ENCODE results near the gene ANKRD33B.
"Not testable (repeated sequence)": the region's sequence is repeated elsewhere in the genome, so short reads cannot be mapped to it uniquely, and the experiment has no call there.

The ANKRD33B gene

DNA sequence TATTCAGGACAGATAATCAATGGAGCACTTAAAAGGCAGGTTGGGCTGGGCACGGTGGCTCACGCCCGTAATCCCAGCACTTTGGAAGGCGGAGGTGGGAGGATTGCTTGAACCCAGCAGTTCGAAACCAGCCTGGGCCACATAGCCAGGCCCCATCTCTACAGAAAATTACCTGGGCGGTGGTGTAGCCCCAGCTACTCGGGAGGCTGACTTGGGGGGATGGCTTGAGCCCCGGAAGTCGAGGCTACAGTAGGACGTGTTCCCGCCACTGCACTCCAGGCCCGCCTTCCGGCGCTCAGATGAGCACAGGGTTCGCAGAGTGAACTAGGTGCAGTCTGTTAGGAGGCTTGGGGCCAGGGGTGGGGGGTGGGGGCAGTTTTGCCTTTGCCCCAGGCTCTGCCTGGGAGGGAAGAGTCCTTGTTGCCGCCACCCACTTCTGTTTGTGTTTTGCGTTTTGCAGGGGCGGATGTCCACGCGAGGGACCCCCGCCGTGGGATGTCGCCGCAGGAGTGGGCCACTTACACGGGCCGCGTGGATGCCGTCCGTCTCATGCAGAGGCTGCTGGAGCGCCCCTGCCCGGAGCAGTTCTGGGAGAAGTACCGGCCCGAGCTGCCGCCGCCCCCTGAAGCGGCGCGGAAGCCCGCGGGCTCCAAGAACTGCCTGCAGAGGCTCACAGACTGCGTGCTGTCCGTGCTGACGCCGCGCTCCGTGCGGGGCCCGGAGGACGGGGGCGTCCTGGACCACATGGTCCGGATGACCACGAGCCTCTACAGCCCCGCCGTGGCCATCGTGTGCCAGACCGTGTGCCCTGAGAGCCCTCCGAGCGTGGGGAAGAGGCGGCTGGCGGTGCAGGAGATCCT is 85.2 kb downstream of the ANKRD33B start:
- DNase-seq: peak in 2 of 10 donors; percentile 72 to 82
- intact Hi-C loops (cut with DNase I): no loop called here

DNA sequence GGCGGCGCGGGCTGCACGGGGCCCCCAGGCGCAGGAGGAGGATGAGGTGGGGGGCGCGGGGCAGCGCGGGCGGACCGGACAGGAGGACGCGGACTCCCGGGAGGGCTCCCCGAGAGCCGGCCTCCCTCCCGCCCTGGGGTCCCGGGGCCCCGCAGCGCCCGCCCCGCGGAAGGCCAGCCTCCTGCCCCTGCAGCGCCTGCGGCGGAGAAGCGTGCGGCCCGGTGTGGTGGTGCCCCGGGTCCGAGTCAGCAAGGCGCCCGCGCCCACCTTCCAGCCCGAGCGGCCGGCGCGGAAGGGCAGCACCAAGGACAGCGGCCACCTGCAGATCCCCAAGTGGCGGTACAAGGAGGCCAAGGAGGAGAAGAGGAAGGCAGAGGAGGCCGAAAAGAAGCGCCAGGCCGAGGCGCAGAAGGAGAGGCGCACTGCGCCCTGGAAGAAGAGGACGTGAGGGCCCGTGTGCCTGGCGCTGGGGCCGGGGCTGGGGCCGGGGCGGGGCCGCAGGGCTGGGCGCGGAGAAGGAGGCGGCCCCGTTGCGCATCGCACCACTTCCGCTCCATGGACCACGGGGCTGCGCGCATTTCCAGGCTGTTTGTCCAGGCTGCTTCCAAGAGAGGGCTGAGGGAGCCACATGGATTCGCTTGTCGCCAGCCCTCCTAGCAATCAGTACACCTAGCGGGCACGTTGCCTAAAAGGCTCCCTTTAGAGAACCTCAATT is 86.0 kb downstream of the ANKRD33B start:
- peak in 2 of 10 donors; percentile 70 to 80 for DNase-seq
- intact Hi-C loops (cut with DNase I): no loop called here

DNA sequence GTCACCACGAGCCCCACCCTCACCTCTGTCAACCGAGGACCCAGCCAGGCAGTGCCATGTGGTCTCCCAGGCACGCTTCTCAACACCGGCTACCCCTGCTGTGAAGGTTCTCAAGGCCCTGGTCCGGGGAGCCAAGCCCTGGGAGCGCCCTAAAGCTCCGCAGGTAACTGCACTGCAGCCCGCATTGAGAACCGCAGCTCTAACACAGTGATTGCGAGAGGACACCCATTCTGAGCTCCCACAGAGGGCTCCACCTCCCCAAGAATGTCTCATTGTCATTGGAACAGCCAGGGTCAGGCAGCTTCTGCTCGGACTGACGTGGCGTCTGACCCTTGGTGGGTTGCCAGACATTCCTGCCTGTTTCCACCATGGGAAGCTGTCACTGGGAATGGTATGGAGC is 88.3 kb downstream of the ANKRD33B start:
- intact Hi-C loops (cut with DNase I): no loop called here
- peak in 1 of 10 donors; percentile 76 for DNase-seq

DNA sequence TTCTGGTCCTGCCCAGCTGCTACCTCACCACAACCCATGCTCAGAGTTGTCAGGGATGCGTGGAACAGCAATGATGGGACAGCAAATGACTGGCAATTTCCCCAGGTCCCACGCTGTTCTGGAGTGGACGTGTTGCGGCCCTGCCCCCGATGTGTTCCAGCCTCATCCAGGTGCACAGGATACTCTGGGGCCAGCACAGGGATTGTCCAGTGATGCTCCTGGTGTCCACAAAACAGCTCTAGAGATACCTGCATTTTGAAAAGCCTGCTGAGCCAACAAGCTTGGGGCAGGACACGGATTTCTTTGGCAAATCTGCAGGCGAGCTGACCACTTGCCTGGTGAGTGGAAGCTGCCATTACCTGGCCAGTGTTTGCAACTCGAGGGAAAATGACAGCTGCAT is 88.7 kb downstream of the ANKRD33B start:
- intact Hi-C loops (cut with DNase I): no loop called here

DNA sequence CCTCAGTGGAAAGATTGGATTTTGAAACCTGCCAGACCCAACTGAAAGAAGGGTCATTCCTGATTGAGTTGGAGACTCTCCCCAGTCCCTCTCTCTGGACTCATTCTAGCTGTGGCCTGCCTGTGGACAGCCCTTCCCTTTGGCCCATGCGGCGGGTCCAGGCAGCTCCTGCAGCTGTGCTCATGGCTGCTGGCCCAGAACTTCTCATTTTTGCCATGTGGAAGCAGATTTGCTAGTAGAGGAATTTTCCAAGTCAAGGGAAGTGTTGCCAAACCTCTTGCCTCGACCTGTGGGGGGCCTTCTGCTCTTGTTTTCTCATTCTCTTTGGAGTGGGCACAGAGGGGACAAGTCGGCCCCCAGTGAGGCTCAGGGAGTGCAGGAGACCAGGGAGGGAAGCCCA is 89.2 kb downstream of the ANKRD33B start:
- DNase-seq: peak in 3 of 10 donors; percentile 76 to 88 (median 82)

More for the DNA sequence above, 88.7 kb downstream of the ANKRD33B start:
- peak in 1 of 10 donors; percentile 55 for DNase-seq

DNA sequence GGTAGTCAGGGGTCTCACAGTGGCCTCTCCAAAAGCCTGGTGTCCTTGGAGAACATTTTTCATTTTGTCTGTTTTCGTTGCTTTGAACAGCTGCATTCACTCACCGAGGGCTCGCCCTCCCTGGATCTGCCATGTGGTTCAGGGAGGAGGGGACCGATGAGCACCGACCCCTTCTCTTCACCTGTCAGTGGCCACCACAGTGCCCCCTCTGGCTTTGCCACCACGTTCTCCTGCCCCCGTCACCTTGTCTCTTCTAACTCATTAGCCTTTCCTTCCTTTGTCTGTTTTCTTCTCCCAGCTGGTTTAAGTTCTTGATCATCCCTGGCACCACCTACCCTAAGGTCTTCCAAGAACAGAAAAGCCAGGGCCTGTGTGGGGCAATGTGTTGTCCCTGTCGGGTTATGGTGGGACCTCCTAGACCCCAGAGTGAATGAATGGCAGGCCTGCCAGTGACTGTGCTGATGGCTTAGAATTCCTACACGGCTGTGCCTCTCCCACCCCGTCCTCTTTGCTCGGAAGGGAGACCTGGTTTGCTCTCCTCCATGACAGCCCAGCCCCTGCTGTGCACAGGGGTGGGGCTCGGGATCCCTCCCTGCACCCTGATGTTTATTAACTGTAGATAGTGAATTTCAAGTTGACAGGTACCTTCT is 90.0 kb downstream of the ANKRD33B start:
- intact Hi-C loops (cut with DNase I): no loop called here
- peak in 1 of 10 donors; percentile 70 for DNase-seq

More for the DNA sequence above, 89.2 kb downstream of the ANKRD33B start:
- intact Hi-C loops (cut with DNase I): no loop called here

DNA sequence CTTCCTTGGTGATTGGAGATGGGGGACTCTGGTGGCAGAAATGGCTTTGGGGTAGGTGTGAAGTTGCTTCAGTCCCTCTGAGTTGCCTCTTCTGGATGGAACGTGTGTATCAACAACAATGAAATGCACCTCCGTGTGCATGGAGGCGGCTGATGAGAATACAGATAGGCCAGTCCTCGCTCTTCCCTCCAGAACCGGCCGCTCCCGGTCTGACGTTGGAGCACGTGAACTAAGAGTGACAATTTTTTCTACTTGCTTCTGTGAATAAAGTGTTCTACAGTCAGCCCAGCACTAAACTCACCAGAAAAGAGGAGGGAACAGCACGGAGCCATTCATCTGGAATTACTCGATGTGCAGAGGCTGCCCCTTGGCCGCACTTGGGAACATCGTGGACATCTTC is 90.7 kb downstream of the ANKRD33B start:
- DNase-seq: peak in 1 of 10 donors; percentile 40

DNA sequence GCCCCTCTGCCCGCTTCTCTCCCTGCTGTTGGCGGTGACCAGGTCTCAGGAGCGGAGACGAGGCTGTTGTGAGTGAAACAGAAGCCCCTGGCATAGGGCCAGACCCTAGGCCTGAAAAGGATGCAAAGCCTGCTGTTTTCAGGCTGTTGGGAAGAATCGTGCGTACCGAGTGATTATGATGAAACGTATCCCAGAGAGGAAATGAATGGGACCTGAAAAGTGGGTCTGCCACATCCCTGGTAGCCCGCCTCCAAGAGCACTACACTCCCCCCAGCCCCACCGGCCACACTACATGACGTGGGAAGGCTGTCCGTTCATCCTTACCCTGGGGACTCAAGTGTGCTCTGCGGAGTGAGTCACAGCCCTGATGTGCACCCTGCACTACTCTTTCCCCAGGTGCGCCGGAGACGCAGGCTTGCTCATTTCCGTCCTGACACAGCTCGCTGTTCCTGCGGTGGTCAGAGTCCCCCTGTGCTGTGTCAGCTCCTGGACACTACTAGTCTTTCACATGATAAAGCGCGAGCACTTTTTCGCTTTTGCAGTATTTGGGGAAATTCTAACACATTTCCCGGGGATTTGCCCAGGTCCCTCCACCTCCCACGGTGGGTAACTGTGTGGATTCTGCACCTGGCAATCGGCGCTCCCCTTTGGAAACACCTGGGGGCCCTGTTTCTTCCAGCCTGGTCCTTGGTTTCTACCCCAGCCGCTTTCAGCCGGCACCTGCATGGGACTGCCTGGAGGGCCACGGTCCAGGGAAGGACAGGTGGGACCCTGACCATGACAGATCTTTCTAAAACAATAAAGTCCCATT is 91.5 kb downstream of the ANKRD33B start:
- intact Hi-C loops (cut with DNase I): no loop called here

More for the DNA sequence above, 90.7 kb downstream of the ANKRD33B start:
- intact Hi-C loops (cut with DNase I): no loop called here

DNA sequence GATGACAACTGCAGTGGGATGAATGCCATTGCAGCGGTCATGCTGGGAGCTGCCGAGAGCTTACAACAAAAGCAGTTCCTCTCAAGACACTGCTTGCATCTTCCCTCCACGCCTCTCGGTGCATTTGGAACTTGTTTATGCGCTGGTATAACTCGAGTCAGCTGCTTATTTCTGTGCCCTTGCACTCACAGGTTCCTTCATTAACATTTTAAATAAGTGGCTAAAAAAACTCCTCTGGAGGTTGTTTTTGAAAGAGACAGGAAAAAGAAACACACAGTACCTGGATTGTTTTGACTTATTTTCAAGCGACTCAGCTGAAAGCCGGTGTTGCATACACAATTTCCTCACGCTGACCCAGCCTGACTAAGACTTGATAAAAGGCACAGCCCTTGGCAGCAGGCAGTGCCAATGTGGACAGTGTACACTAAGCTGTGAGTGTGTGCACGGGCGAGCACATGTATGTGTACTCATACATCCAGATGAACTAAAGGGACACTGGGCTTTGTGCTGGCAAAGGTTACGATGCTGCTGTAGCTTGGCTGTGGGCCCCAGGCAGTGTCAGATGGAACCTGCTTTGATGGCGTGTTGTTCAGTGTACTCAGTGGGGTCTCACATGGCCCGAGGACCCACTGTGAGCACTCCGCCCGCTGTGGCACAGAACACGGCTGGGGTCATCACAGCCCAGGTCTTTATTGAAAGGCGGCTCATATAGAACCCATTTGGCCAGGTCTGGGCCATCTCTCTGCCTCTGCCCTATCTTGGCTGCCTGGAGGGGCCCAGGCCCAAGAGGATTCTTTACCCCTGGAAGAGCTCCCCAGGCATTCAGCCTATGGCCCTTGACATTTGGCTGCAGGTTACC is 92.3 kb downstream of the ANKRD33B start:
- DNase-seq: peak in 1 of 10 donors; percentile 55
- intact Hi-C loops (cut with DNase I): no loop called here

More for the DNA sequence above, 91.5 kb downstream of the ANKRD33B start:
- DNase-seq: peak in 1 of 10 donors; percentile 76

DNA sequence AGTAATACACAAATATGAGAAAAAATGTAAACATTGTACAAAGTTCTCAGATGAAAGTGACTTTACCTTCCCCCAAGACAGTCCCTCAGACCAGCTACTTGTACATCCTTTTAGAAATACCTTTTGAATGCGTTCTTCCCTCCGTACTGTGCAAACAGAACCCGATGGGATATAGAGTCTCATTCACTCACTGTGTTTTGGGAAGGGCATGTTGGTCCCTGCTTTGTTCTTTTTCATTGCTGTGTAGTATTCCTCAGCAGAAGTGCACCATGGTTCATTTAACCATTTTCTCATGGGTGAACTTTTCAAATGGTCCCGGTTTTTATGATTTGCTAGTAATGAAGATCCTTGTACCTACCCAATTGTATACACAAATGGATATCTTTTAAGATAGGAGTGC is 94.4 kb downstream of the ANKRD33B start:
- intact Hi-C loops (cut with DNase I): no loop called here
- DNase-seq: no peak

DNA sequence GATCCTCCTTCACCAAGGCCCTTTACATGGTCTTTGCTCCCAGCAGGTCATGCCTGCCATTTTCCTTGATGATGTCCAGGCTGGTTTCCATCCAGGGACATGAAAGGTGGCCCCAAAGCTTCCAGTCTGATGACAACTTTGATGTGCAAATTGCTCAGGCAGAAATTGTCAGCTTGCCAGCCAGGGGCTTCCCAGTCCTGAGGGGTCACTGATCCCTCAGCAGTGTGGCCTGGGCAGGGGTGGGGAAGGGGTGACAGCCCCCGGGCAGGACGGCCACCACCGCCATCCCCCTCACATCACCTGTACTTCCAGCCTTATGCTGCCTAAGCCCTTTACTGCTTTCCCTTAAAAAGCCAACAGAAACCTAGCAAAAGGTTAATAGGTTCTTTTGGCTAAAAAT is 96.3 kb downstream of the ANKRD33B start:
- DNase-seq: peak in 1 of 10 donors; percentile 72

DNA sequence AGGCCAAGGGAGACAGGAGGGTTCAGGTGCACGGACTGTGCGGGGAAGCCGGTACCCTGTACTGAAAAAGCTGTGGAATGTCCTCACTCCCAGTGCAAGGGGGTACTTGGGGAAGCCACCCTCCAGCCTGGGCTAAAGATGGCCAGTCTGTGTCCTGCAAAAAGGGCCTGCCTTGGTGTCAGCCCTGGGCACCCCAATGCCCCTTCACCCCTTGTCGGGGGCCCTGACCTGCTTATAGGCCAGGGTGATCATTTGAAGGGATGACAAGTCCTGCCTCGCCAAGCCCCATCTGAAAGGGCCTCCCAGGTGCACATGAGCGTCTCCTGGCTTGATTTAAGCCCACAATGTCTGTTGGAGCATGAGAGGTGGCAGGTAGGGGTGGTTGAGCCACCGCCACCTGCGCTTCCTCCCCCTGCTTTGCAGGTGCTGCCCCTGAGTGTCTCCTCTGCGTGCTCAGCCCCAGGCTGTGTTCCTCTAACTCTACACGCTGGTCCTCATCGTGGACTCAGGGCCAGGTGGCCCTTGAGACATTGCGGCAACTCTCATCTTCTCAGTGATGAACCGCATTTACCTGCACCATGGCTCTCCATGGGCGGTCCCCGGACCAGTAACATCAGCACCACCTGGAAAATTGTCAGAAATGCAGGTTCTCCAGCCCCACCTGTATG is 97.0 kb downstream of the ANKRD33B start:
- intact Hi-C loops (cut with DNase I): no loop called here

More for the DNA sequence above, 96.3 kb downstream of the ANKRD33B start:
- intact Hi-C loops (cut with DNase I): no loop called here

DNA sequence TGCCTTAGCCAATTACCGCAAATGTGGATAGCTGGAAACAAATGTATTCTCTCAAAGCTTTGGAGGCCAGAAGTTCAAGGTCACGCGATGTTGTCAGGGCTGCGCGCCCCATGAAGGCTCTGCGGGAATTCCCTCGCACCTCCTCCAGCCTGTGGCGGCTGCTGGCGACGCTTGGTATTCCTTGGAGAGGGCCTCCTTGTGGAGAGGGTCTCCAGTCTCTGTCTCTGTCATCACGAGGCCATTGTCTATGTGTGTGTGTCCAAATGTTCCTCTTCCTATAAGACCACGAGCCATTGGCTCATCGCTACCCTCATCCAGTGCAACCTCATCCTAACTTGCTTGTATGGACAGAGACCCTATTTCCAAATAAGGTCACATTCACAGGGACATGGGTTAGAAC is 97.5 kb downstream of the ANKRD33B start:
- intact Hi-C loops (cut with DNase I): no loop called here
- peak in 1 of 10 donors; percentile 40 for DNase-seq

More for the DNA sequence above, 97.0 kb downstream of the ANKRD33B start:
- DNase-seq: peak in 3 of 10 donors; percentile 1 to 73 (median 72)

DNA sequence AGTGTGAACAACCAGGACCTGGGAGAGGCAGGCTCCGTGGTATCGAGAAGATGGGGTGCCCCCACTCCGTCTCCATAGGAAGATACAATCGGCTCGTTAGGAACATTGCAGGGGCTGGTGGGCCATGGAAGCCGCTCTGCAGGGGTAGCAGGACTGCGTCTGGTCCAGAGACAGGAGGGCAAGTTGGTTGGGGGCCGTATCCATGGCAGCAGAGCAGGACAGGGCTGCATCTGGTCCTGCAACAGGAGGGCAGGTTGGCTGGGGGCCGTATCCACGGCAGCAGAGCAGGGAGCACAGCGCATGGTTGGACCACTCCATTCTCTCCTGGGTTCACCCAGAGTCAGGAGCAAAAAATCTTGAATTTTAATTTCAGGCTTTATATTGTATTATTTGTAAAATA is 98.2 kb downstream of the ANKRD33B start:
- intact Hi-C loops (cut with DNase I): no loop called here
- DNase-seq: no peak

DNA sequence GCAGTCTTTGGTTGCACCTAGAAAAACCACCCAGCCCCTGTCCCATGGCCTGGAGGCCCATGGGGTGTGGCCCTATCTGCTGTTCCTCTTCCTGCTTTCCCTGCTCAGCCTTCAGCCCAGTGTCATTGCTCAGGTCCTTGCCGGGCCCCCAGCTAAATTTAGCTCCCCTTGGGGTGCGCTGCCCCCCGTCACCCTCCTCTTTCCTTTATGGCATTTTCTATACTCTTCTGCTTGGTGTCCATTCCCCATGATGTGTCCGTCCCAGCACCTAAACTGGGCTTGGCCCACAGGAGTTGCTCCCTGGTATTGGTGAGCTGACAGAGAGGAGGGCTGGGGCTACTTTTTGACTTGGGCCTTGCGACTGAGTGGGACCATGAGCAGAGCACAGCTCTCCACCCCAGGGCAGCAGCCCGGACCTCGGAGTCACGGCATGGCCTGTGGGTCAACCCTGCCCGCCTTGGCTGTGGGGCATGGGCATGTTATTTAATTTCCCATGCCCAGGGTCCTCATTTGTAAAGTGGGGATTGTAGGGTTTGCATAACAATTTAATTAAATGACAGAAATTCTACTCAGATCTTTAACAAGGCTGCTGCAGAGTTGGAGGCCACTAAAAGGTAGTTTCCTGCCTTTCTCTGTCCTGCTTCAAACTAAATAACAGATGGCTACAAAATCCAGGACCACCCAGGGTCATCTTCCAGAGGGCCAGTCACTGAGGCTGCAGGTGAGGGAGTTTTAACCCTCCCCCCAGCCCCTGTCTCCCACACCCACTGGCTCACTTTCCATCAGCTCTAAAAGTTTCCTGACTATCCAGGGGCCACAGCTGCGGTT is 99.0 kb downstream of the ANKRD33B start:
- peak in 1 of 10 donors; percentile 68 for DNase-seq
- intact Hi-C loops (cut with DNase I): no loop called here

DNA sequence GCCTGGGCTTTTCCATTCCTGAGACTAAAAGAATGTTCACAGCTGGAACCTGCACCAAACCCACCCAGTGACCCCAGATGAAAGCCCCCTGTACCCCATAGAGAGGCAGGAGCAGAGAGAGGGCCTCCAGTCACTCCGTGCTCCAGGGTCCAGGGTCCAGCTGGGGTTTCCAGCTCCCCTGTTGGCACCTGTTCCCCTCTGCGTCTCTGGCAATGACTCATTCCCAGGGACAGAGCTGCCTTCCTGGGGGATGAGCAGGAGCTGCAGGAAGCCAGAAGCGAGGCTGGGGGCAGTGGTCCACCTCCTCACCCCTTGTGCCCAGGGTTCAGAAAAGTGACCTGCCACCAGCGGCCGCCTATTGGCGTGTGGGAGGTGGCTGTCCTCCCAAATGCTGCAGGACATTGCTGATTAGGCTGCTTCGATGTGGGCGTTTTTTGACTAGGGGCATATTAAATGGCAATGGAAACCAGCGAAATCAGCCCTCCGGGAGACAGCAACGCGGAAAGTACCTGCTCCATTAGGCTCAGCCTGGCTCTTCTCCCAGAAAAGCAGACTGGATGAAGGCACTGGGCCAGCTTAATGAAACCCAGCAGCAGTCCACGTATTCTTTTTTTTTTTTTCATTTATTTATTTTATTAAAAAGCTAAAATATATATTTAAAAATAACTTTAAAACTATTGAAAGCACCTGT is 99.8 kb downstream of the ANKRD33B start:
- peak in 1 of 10 donors; percentile 72 for DNase-seq

DNA sequence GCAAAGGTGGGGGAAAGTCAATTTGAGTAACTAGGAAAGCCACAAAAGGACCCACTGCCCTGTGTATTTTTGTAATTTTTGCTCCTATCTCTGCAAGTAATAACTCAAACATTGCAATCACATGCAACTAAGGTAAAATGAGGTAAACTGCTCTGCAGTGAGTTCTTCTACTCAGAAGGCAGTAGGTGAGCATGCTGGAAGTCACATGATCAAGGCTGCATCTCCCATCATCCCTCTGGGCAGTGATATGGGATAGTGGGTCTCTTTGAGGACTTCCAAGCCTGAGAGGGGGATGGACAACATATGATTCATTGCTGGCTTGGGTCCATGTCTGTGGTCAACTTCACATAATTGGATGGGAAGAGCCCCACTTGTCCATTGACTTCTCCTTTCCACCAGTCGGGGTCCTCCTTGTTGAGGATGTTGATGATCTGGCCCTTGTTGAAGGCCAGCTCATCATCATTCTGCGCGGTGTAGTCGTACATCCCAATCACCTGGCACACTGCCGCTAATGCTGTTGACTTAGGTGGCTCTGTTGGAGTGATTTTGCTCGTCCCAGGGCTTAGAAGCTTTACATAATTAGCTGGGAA is 100.4 kb downstream of the ANKRD33B start:
- not testable (repeated sequence) for DNase-seq

More for the DNA sequence above, 99.8 kb downstream of the ANKRD33B start:
- intact Hi-C loops (cut with DNase I): no loop called here

More for the DNA sequence above, 100.4 kb downstream of the ANKRD33B start:
- intact Hi-C loops (cut with DNase I): not testable (repeated sequence)
